GM23248 (cell line): Measurements from ENCODE around the gene MSGN1.

Source experiments
- EZH2 ChIP-seq: fragments of 200-600 bp; sonication (generic); IDR thresholded peaks from 2 replicates; pipeline ENCODE4 v1.6.1; 2018; ENCODE audit warnings: antibody characterized with exemption, mild to moderate bottlenecking; ENCODE audit not compliant: insufficient read depth, poor library complexity, severe bottlenecking
- EZH2phosphoT487 ChIP-seq: fragments of 200-600 bp; sonication (generic); IDR thresholded peaks from 2 replicates; pipeline ENCODE4 v1.6.1; 2018; ENCODE audit warnings: antibody characterized with exemption, moderate library complexity, mild to moderate bottlenecking, low read depth; ENCODE audit not compliant: insufficient read depth

DNA sequence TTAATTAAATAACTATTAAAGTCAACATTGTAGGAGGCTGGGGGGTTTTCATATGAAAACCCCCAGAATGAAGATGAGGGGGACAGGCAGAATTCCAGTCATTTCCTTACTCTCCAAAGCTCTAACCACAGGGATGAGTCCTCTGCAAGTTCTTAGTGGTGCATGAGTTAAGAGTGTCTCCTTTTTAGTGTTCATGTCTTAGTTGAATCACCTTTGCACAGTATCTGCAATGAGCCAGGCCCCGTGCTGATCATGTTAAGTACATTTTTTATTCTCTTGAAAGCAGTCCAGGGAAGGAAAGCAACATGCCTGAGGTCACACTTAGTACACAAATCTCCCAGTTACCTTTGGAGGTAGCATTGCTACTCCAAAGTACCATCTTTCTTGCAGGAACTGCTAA lies 25.7 kb upstream of the MSGN1 start:
- TF ChIP-seq EZH2phosphoT487 (no peak), EZH2 (no peak)
